ENCODE results near the gene LRRC14B. TPM values are rescaled to one million over a fixed set of nuclear protein-coding genes. Genes with fewer than 3 reads are reported as not detected.
"Not testable (repeated sequence)": the region's sequence is repeated elsewhere in the genome, so short reads cannot be mapped to it uniquely, and the experiment has no call there.

Gene LRRC14B
- total RNA-seq, 1 donor from 2014 or later = not detected

DNA sequence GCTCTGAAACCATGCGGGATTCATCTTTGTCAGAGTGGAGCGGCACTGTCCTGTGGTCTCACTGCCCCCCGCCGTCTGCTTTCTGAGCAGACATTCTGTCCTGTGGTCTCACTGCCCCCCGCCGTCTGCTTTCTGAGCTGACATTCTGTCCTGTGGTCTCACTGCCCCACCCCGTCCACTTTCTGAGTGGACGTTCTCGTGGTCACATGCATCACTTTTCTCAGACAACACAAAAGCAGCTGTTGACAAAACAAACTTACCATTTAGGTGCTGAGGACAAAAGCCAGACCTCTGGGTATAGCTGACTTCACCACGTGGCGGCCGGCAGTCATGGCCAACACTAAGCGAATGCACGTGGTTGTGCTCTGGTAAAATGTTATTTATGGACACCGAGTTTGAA lies 2.8 kb downstream of the LRRC14B start:
- intact Hi-C loops (cut with micrococcal nuclease) = no loop called here
- DNase-seq (no peak), ATAC-seq (ENCODE audit: low read depth) (no peak)
- Mint-ChIP-seq H3K27ac (no peak overlapping the region), H3K4me1 (peaks cover 4% of the 10 kb centered on the region), H3K9me3 (no peaks in the 10 kb centered on the region), H3K4me3 (no peak overlapping the region), H3K27me3 (peaks cover 8% of the 10 kb centered on the region), H3K36me3 (ENCODE audit: low read depth) (no peaks in the 10 kb centered on the region)
- TF ChIP-seq, protein P1, sequence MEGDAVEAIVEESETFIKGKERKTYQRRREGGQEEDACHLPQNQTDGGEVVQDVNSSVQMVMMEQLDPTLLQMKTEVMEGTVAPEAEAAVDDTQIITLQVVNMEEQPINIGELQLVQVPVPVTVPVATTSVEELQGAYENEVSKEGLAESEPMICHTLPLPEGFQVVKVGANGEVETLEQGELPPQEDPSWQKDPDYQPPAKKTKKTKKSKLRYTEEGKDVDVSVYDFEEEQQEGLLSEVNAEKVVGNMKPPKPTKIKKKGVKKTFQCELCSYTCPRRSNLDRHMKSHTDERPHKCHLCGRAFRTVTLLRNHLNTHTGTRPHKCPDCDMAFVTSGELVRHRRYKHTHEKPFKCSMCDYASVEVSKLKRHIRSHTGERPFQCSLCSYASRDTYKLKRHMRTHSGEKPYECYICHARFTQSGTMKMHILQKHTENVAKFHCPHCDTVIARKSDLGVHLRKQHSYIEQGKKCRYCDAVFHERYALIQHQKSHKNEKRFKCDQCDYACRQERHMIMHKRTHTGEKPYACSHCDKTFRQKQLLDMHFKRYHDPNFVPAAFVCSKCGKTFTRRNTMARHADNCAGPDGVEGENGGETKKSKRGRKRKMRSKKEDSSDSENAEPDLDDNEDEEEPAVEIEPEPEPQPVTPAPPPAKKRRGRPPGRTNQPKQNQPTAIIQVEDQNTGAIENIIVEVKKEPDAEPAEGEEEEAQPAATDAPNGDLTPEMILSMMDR (IDR thresholded peaks at IDR 0.05) = no peak
- POLR2A ChIA-PET = no interaction called here
- CTCF ChIA-PET = no interaction called here

DNA sequence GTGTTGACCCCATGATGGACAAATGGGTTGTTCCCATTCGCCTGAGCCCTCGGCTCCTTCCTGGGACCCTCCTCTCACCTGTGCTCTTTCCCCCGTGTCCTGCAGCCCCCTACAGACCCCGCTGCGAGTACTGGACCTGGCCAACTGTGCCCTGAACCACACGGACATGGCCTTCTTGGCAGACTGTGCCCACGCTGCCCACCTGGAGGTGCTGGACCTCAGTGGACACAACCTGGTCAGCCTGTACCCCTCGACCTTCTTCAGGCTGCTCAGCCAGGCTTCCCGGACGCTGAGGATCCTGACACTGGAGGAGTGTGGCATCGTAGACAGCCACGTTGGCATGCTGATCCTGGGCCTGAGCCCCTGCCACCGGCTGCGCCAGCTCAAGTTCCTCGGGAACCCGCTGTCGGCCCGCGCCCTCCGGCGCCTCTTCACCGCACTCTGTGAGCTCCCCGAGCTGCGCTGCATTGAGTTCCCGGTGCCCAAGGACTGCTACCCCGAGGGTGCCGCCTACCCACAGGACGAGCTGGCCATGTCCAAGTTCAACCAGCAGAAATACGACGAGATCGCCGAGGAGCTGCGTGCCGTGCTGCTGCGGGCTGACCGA lies 3.4 kb downstream of the LRRC14B start:
- ChIA-PET POLR2A (no interaction called here), CTCF (no interaction called here)
- Mint-ChIP-seq H3K27ac (no peak overlapping the region), H3K36me3 (ENCODE audit: low read depth) (no peaks in the 10 kb centered on the region), H3K27me3 (peaks cover 8% of the 10 kb centered on the region), H3K4me3 (no peak overlapping the region), H3K9me3 (no peaks in the 10 kb centered on the region), H3K4me1 (peaks cover 4% of the 10 kb centered on the region)
- TF ChIP-seq, protein P1 (IDR thresholded peaks at IDR 0.05) = no peak
- ATAC-seq (ENCODE audit: low read depth) (no peak), DNase-seq (no peak)
- intact Hi-C loops (cut with micrococcal nuclease) = no loop called here

DNA sequence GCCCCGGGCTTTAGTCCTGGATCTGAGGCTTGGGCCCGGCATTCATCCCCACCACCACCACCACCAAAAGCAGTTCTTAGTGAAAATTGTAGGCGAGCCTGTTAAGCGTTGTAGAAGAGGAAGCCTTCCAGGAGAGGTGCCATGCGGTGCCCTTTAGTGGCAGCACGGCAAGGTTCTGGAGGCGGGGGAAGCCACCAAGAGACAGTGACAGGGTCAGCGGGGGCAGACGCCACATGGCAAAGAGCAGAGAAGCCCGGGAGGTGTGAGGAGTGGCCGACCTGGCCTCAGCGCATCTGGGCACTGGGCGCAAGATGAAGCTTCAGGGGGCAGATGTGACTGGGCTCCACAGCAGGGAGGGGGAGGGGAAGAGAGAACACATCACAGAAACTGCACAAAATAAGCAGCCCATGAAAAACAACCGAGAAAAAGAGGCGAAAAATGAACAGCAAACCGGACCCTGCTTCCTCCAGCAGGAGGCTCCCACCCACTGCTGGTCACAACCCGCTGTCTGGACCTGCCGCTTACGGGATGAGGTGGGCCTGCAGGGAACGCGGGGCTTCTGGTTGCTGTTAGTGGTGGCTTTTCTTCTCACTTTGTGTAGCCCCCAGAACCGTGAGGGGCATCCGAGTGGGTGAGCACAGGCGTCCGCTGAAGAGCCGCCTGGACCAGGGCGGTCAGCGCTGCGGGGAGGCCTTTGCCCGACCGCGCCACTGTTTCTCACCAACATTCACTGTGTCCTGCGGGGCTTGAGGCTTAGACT lies 4.3 kb downstream of the LRRC14B start:
- Mint-ChIP-seq H3K4me3 (no peak overlapping the region), H3K36me3 (ENCODE audit: low read depth) (no peaks in the 10 kb centered on the region), H3K4me1 (peaks cover 6% of the 10 kb centered on the region), H3K9me3 (no peaks in the 10 kb centered on the region), H3K27ac (no peak overlapping the region), H3K27me3 (peaks cover 8% of the 10 kb centered on the region)
- DNase-seq (no peak), ATAC-seq (ENCODE audit: low read depth) (no peak)
- CTCF ChIA-PET = interaction anchor here (0.6 kb wide), 1 partner anchor 10 kb away, joined by 3 read pairs; no protein-coding TSS in a partner anchor
- intact Hi-C loops (cut with micrococcal nuclease) = no loop called here
- TF ChIP-seq, protein P1 (IDR thresholded peaks at IDR 0.05) = no peak
- POLR2A ChIA-PET = no interaction called here

- CTCF ChIA-PET = no interaction called here
- peaks cover 8% of the 10 kb centered on the region for H3K27me3 Mint-ChIP-seq
- intact Hi-C loops (cut with micrococcal nuclease) = no loop called here
- no peak overlapping the region for H3K4me3 Mint-ChIP-seq
- no peaks in the 10 kb centered on the region for H3K9me3 Mint-ChIP-seq
- DNase-seq (no peak), ATAC-seq (ENCODE audit: low read depth) (no peak)
- peaks cover 8% of the 10 kb centered on the region for H3K4me1 Mint-ChIP-seq
- no peaks in the 10 kb centered on the region for H3K36me3 Mint-ChIP-seq (ENCODE audit: low read depth)
- no peak overlapping the region for H3K27ac Mint-ChIP-seq
- POLR2A ChIA-PET = no interaction called here
- TF ChIP-seq, protein P1 (IDR thresholded peaks at IDR 0.05) = no peak
These were observed 5.1 kb downstream of the LRRC14B start for GRCh38 chr5:196350-196749.

DNA sequence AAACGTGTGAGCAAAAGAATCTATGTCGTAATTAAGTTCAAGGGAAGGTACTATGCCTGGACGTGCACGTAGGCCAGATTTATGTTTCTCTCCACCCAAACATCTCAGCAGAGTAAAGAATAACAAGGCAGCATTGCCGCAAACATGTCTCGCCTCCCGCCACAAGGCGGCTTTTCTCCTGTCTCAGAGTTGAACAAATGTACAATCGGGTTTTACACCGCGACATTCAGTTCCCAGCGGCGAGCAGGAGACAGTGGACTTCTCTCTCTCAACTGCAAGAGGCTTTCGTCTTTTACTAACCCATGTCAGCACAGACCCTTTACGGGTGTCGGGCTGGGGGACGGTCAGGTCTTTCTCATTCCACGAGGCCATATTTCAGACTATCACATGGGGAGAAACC lies 5.7 kb downstream of the LRRC14B start:
- CTCF ChIA-PET, POLR2A ChIA-PET: not testable (repeated sequence)

More for the DNA sequence above, 5.7 kb downstream of the LRRC14B start:
- H3K4me3 Mint-ChIP-seq; H3K27ac Mint-ChIP-seq; H3K9me3 Mint-ChIP-seq; DNase-seq; intact Hi-C loops (cut with micrococcal nuclease); H3K27me3 Mint-ChIP-seq; H3K36me3 Mint-ChIP-seq (ENCODE audit: low read depth); ATAC-seq (ENCODE audit: low read depth): not testable (repeated sequence)
- H3K4me1 Mint-ChIP-seq = peaks cover 14% of the 10 kb centered on the region

All from activated B cell treated with CpG ODN at 0.5 μM for 24 hours (primary cell).